Mesendoderm (in vitro differentiated cells): Measurements from ENCODE around the gene KLK6. TPM values are rescaled to one million over a fixed set of nuclear protein-coding genes. Genes with fewer than 3 reads are reported as not detected.

ENCODE experiments used
- DNase-seq: peaks from one replicate; pipeline ENCODE4 v3.0.0; 2013
- H2AK5ac ChIP-seq: 2 replicates; pipeline ENCODE4 v1.6.1; 2013; ENCODE audit warnings: low read length, inconsistent platforms
- H2BK120ac ChIP-seq: 2 replicates; pipeline ENCODE4 v1.6.1; 2013; ENCODE audit warnings: low read depth, mild to moderate bottlenecking, low read length, moderate library complexity, mixed read lengths
- H2BK15ac ChIP-seq: replicated peaks from 2 replicates; pipeline ENCODE4 v1.6.1; 2013; ENCODE audit warnings: low read depth, mild to moderate bottlenecking, moderate library complexity
- H2BK5ac ChIP-seq: 2 replicates; pipeline ENCODE4 v1.6.1; 2013; ENCODE audit warnings: low read length, inconsistent platforms
- H3K18ac ChIP-seq: 2 replicates; pipeline ENCODE4 v1.6.1; 2013; ENCODE audit warnings: mild to moderate bottlenecking, low read length, mixed read lengths
- H3K23ac ChIP-seq: one replicate; pipeline ENCODE4 v1.6.1; 2013; ENCODE audit warnings: low read length
- H3K27ac ChIP-seq: 2 replicates; pipeline ENCODE4 v1.5.1; 2013; ENCODE audit warnings: low read depth, mild to moderate bottlenecking, inconsistent platforms, low read length, moderate library complexity
- H3K27me3 ChIP-seq: 2 replicates; pipeline ENCODE4 v1.6.1; 2013; ENCODE audit warnings: low read length, control low read depth, mild to moderate bottlenecking, inconsistent platforms; ENCODE audit not compliant: insufficient read depth, poor library complexity
- H3K36me3 ChIP-seq: 2 replicates; pipeline ENCODE4 v1.6.1; 2013; ENCODE audit warnings: low read length, inconsistent platforms; ENCODE audit not compliant: control insufficient read depth, insufficient read depth
- H3K4ac ChIP-seq: one replicate; pipeline ENCODE4 v1.6.1; 2013; ENCODE audit warnings: low read depth, mild to moderate bottlenecking, low read length, moderate library complexity
- H3K4me1 ChIP-seq: 2 replicates; pipeline ENCODE4 v1.6.1; 2013; ENCODE audit warnings: low read depth, low read length, inconsistent platforms; ENCODE audit not compliant: control insufficient read depth
- H3K4me2 ChIP-seq: 2 replicates; pipeline ENCODE4 v1.6.1; 2013; ENCODE audit warnings: low read length
- H3K4me3 ChIP-seq: 2 replicates; pipeline ENCODE4 v1.5.1; 2013; ENCODE audit warnings: mild to moderate bottlenecking, low read length
- H3K56ac ChIP-seq: one replicate; pipeline ENCODE4 v1.6.1; 2013; ENCODE audit warnings: low read length
- H3K79me1 ChIP-seq: 2 replicates; pipeline ENCODE4 v1.6.1; 2013; ENCODE audit warnings: low read length, inconsistent platforms
- H3K79me2 ChIP-seq: 2 replicates; pipeline ENCODE4 v1.6.1; 2013; ENCODE audit warnings: mild to moderate bottlenecking, low read length; ENCODE audit not compliant: control insufficient read depth, insufficient read depth
- H3K9ac ChIP-seq: 2 replicates; pipeline ENCODE4 v1.6.1; 2013; ENCODE audit warnings: low read length, inconsistent platforms
- H4K5ac ChIP-seq: one replicate; pipeline ENCODE4 v1.6.1; 2013; ENCODE audit warnings: low read length
- H4K8ac ChIP-seq: one replicate; pipeline ENCODE4 v1.6.1; 2013; ENCODE audit warnings: low read depth, mild to moderate bottlenecking, control low read depth, low read length, moderate library complexity
- WGBS: extraction: QIAGEN DNeasy Blood & Tissue Kit; methylation state at CpG from one replicate; pipeline ENCODE4 v1.1.7; 2013; ENCODE audit warnings: low lambda C conversion rate, missing lambda C conversion rate; ENCODE audit not compliant: insufficient coverage; ENCODE audit errors: extremely low coverage; 5-methylcytosine and 5-hydroxymethylcytosine counted together
- polyA plus RNA-seq, 2 experiments: library from polyadenylated mRNA; stranded (reverse); fragments of 200-250 nt; gene quantifications; one replicate each; pipeline ENCODE4 v1.2.3, GENCODE V29; 2013

Gene KLK6
- 0.60 TPM for polyA plus RNA-seq (2013, experiment 1 of 2)
- 0.69 TPM for polyA plus RNA-seq (2013, experiment 2 of 2)

DNA sequence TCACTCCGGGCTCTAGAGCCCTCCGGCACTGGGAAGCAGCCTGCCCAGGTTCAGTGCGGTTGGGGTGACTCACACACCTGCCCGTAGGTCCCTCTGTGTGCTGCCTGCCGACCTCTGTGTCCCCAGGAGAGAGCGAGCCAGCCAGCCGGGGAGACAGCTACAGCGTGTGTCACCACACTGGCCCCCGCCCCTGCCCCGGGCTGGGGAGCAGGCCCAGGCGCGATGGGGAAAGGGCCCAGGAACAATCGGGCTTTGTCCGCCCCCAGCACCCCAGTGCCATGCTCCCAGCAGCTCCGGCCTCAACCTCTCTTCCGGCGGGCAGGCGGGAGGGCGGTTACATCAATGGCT, at the start of gene KLK6:
KLK6 (minus strand) TSS at position 179 of the 348 bp plus-strand sequence. CDS start 1,487 bp downstream, outside the sequence.
- H2BK15ac ChIP-seq: no peak within 1 kb of the TSS
- no peaks in the 10 kb centered on the region for H3K27me3 ChIP-seq
- no peak within 1 kb of the TSS for H2AK5ac ChIP-seq
- H3K79me1 ChIP-seq: no peaks in the 10 kb centered on the region
- H2BK120ac ChIP-seq: no peak within 1 kb of the TSS
- H3K4me3 ChIP-seq: no peak within 1 kb of the TSS
- no peak within 1 kb of the TSS for H3K4me2 ChIP-seq
- H3K9ac ChIP-seq: no peak within 1 kb of the TSS
- H3K79me2 ChIP-seq: no peaks in the 10 kb centered on the region
- no peak within 1 kb of the TSS for H3K56ac ChIP-seq
- H3K18ac ChIP-seq: no peak within 1 kb of the TSS
- WGBS: no CpG with 5 or more reads among the region's 19 CpGs
- H3K4me1 ChIP-seq: peaks cover 2% of the 10 kb centered on the region
- H3K36me3 ChIP-seq: no peaks in the 10 kb centered on the region
- no peak for DNase-seq
- H2BK5ac ChIP-seq: no peak within 1 kb of the TSS
- H3K27ac ChIP-seq: no peak within 1 kb of the TSS
- no peak within 1 kb of the TSS for H3K23ac ChIP-seq
- no peak within 1 kb of the TSS for H4K5ac ChIP-seq
- no peak within 1 kb of the TSS for H4K8ac ChIP-seq
- no peak within 1 kb of the TSS for H3K4ac ChIP-seq

DNA sequence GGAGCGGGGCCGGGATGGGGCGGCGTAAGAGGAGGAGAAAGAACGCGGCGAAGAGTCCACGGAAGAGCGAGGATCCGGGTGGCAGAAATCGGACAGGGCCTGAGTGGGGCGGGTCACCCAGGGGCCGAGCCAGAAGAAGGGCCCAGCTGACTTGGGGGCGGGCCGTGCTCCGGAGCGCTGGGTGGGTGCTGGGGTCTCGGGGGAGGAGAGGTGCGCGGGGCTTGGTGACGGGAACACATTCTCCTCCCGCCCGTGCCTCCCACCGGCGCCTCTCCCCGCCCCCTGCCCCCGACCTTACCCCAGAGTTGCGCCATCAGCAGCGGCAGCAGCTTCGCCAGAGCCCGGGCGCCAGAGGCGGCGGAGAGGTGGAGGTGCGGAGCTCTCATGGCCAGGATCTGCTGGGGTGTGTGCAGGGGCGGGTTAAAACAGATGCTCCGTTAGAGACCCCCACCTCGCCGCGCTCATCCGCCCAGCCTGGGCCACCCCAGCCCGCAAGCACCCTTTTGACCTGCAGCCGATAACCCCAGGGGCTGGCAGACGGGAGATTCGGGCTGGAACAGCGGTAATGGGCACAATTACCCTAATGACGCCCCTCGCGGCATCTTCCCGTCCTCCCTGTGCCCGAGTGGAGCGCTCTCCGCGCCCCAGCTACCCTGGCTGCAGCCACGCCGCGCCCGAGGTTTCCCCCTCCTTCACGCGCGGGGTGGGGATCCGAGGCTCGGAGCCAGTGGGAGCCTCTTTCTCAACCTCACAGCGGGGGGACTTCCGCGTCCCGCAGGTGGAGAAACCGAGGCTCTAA, 49.6 kb upstream of the KLK6 start:
- Histone ChIP-seq H3K4me3 (no peak overlapping the region), H4K5ac (no peak overlapping the region), H2BK15ac (no peak overlapping the region), H3K27ac (no peak overlapping the region), H3K4ac (no peak overlapping the region), H3K56ac (peak overlapping the region; percentile 15), H3K79me2 (no peaks in the 10 kb centered on the region), H3K36me3 (no peaks in the 10 kb centered on the region), H4K8ac (no peak overlapping the region), H3K27me3 (peaks cover 8% of the 10 kb centered on the region), H3K9ac (peak overlapping the region; percentile 2), H2AK5ac (no peak overlapping the region), H3K18ac (no peak overlapping the region), H2BK120ac (no peak overlapping the region), H3K79me1 (no peaks in the 10 kb centered on the region), H2BK5ac (no peak overlapping the region), H3K4me1 (no peaks in the 10 kb centered on the region), H3K4me2 (peak overlapping the region; percentile 52), H3K23ac (no peak overlapping the region)
- no CpG with 5 or more reads among the region's 68 CpGs for WGBS
- peak; percentile 60 for DNase-seq

DNA sequence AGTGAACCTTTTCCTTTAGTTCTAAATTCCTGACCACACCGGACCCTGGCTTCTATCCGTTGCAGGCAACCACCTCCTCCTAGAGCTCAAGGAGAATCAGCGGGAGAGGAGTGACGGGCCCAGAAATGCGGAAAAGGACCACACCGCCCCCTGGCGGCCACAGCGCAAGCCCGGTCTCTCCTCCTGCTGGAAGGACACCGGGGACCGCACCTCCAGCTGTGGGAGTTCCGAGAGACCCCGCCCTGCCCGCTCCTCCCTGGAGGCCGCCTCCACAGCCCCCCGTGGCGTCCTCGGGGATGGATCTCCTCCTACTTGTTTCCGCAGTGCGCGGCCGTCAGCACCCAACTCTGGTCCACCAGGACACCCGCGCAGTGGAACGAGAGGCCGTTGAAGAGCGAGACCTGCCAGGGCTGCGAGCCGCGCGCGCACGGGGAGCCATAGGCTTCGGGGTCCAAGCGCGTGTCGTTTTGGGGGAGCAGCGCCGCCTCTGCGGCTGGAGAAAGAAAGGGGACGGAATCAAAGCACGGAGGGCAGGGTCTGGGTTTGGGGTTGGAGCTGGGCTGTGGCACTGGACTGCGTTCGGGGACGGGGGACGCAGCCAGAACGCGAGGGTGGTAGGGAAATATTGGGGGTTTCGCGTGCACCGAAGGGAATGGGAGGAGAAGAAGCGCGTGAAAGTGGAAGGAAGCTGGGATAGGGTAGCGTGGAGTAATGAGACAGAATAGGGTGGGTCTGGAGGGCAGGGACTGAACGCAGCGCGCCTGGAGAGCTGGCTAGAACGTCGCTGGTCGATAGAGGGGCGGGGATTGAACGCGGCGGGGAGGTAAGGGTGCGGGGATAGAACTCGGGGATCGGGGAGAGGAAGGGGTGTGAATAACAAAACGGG, 47.6 kb upstream of the KLK6 start:
- H3K79me2 ChIP-seq: no peaks in the 10 kb centered on the region
- peak; percentile 90 for DNase-seq
- peak overlapping the region; percentile 58 for H3K56ac ChIP-seq
- H3K18ac ChIP-seq: no peak overlapping the region
- no peak overlapping the region for H4K8ac ChIP-seq
- H2AK5ac ChIP-seq: no peak overlapping the region
- peaks cover 8% of the 10 kb centered on the region for H3K27me3 ChIP-seq
- no peak overlapping the region for H3K27ac ChIP-seq
- no peak overlapping the region for H2BK15ac ChIP-seq
- H2BK5ac ChIP-seq: no peak overlapping the region
- no peaks in the 10 kb centered on the region for H3K36me3 ChIP-seq
- no CpG with 5 or more reads among the region's 68 CpGs for WGBS
- no peak overlapping the region for H3K4ac ChIP-seq
- H3K9ac ChIP-seq: peak overlapping the region; percentile 41
- no peak overlapping the region for H3K23ac ChIP-seq
- no peaks in the 10 kb centered on the region for H3K79me1 ChIP-seq
- H3K4me3 ChIP-seq: peak overlapping the region; percentile 23
- peak overlapping the region; percentile 84 for H3K4me2 ChIP-seq
- H4K5ac ChIP-seq: no peak overlapping the region
- no peaks in the 10 kb centered on the region for H3K4me1 ChIP-seq
- H2BK120ac ChIP-seq: no peak overlapping the region

DNA sequence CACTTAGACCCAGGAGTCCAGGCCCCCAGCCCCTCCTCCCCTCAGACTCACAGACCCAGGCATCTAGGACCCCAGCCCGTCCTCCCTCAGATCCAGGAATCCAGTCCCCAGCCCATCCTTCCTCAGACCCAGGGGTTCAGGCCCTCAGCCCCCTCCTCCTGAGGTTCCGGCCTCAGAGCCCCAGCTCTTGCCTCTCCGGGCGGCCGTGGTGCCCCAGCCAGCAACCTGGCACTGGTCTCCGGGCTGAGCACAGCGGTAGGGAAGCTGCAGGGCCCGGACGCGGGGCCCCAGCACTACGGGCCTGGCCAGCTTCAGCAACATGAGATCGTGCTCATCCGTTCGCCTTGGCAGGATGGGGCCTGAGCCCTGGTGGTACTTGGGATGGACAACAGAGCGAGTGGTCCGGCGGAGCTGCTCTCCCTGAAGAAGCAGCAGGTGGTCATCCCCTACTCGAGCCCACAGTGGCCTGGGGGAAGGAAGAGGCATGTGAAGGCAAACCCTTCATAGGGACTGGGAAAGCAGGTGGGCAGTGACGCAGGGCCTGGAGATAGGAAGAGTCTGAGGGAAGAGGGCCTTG, 46.4 kb upstream of the KLK6 start:
- Histone ChIP-seq H3K79me2 (no peaks in the 10 kb centered on the region), H2AK5ac (no peak overlapping the region), H4K5ac (no peak overlapping the region), H3K27me3 (peaks cover 8% of the 10 kb centered on the region), H3K56ac (no peak overlapping the region), H3K4ac (no peak overlapping the region), H3K18ac (no peak overlapping the region), H3K4me1 (no peaks in the 10 kb centered on the region), H4K8ac (no peak overlapping the region), H3K4me3 (no peak overlapping the region), H3K23ac (no peak overlapping the region), H3K27ac (no peak overlapping the region), H2BK120ac (no peak overlapping the region), H3K36me3 (no peaks in the 10 kb centered on the region), H3K4me2 (no peak overlapping the region), H2BK5ac (no peak overlapping the region), H3K79me1 (no peaks in the 10 kb centered on the region), H3K9ac (no peak overlapping the region), H2BK15ac (no peak overlapping the region)
- no peak for DNase-seq
- no CpG with 5 or more reads among the region's 19 CpGs for WGBS

DNA sequence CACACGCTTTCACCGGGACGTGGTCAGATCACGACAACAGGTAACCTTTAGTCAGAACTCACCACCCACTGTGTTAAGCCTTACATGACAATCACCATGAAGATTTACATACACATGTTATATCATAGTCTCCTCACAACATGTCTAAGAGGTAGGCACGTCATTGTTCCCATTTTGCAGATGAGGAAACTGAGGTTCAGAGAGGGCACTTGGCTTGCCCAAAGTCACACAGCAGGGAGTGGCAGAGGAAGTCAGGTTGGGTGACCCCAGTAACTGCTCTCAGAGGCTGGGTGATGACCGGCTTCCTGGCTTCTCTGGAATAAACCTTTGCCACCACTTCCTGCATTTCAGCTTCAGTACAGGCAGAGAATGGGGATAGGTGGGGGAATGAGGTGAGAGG, 44.9 kb upstream of the KLK6 start:
- Histone ChIP-seq H2AK5ac (no peak overlapping the region), H2BK5ac (no peak overlapping the region), H2BK15ac (no peak overlapping the region), H2BK120ac (no peak overlapping the region), H3K4me3 (no peak overlapping the region), H4K8ac (no peak overlapping the region), H4K5ac (no peak overlapping the region), H3K56ac (no peak overlapping the region), H3K79me2 (no peaks in the 10 kb centered on the region), H3K79me1 (no peaks in the 10 kb centered on the region), H3K23ac (no peak overlapping the region), H3K4ac (no peak overlapping the region), H3K18ac (no peak overlapping the region), H3K4me1 (no peaks in the 10 kb centered on the region), H3K27ac (no peak overlapping the region), H3K9ac (no peak overlapping the region), H3K27me3 (peaks cover 8% of the 10 kb centered on the region), H3K4me2 (no peak overlapping the region), H3K36me3 (no peaks in the 10 kb centered on the region)
- no CpG with 5 or more reads among the region's 6 CpGs for WGBS
- no peak for DNase-seq
